ENCODE data around the gene PLXDC2. TPM values are rescaled to one million over a fixed set of nuclear protein-coding genes. Genes with fewer than 3 reads are reported as not detected.

PLXDC2 gene
- total RNA-seq, 1 donor from 2014 or later, result not detected

DNA sequence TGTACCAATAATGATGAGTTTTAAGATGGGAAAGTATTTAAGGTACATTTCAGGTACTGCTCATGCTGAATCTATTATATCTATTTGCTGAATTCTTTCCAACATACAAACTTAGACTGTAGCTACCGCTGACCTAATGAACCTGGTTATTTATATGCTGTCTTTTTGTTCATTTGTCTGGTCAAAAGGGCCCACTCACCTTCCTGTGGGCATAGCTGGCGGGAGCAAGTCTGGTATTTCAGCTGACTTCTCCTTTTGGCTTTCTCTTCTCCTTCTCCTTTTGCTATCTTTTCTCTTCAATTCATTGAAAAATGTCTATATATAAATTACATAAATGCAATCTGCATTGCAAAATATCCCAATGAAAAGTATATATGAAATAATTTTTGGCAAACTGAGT is 9.5 kb downstream of the PLXDC2 start:
- no peaks in the 10 kb centered on the region for H3K9me3 Mint-ChIP-seq
- no peak for DNase-seq
- intact Hi-C loops (cut with micrococcal nuclease), result no loop called here
- no peak overlapping the region for H3K27ac Mint-ChIP-seq
- no peak overlapping the region for H3K4me3 Mint-ChIP-seq
- H3K4me1 Mint-ChIP-seq, result no peaks in the 10 kb centered on the region
- no peaks in the 10 kb centered on the region for H3K27me3 Mint-ChIP-seq
- no peaks in the 10 kb centered on the region for H3K36me3 Mint-ChIP-seq (ENCODE audit: low read depth)

DNA sequence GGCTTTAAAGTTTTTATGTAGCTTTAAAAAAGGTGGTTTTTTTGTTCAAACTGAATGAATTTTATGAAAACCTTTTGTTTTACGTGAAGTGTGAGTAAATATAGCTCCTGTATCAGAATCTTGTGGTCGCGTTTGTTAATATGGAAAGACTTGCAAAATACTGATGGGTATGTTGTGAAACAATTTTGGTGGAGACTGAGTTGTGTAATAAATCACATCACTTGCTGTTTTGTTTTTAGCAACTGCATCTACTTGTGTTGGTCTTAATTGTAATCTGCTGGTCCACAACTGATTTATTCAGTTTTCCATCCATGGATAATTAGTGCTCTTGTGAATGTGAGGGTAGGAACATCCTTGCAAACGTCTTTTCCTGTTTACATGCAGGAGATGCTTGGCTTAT is 10.5 kb downstream of the PLXDC2 start:
- peaks cover 3% of the 10 kb centered on the region for H3K9me3 Mint-ChIP-seq
- no peak for DNase-seq
- intact Hi-C loops (cut with micrococcal nuclease), result no loop called here
- H3K4me1 Mint-ChIP-seq, result no peaks in the 10 kb centered on the region
- no peaks in the 10 kb centered on the region for H3K36me3 Mint-ChIP-seq (ENCODE audit: low read depth)
- H3K27me3 Mint-ChIP-seq, result no peaks in the 10 kb centered on the region
- no peak overlapping the region for H3K27ac Mint-ChIP-seq
- no peak overlapping the region for H3K4me3 Mint-ChIP-seq

DNA sequence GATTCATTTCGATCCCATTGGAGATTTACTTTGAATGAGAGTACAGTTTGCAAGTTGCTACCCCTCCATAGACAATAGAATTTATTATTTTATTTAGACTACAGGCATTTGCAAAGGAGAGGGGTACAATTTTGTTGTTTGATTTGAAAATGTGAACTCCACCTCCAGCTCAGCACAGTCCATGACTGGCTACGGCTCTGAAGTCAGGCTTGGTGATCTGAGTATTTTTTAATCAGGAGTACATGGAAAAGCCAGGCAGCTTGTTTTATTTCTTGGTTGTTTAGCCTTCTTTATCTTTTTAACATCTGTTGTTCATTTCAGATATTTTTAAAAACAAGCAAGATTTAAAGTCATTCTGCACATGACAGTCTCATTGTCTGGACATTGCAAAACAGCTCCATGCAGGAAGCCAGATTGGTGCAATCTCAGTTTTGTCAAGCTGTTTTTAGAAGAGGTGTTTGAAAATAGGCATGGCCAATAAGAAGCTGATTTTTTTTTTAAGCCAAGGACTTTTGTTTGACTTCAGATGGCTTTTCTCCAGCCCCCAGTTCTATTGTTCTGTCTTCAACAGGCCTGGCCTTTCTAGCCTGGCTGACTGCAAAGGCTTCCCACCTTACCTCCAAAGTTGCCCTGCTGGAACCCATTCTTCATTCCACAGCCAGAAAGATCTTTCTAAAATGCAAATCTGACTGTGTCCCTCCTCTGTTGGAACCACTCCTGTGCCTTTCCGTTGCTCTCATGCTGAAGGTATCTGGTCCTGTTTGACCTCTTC is 12.2 kb downstream of the PLXDC2 start:
- no peak overlapping the region for H3K27ac Mint-ChIP-seq
- no peak for DNase-seq
- no peaks in the 10 kb centered on the region for H3K27me3 Mint-ChIP-seq
- no peaks in the 10 kb centered on the region for H3K36me3 Mint-ChIP-seq (ENCODE audit: low read depth)
- intact Hi-C loops (cut with micrococcal nuclease), result no loop called here
- H3K4me3 Mint-ChIP-seq, result no peak overlapping the region
- peaks cover 4% of the 10 kb centered on the region for H3K9me3 Mint-ChIP-seq
- no peaks in the 10 kb centered on the region for H3K4me1 Mint-ChIP-seq

DNA sequence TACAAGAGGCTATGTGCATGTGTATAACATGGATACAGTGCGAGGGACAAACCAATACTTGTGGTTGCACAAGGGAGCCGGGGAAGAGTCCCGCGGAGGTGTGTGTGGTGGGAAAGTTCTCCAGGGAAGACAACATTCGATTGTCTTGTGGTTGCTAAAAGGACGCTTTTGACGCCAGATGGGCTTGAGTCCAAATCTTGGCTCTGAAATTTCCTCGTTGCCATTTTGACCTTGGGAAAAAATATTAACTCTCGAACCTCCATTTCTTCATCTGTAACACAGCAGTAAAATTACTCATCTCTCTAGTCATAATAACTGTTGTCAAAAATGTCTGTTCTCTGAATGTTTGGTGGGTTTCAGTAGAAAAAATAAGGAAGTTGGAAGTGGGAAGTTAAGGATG is 16.5 kb downstream of the PLXDC2 start:
- Mint-ChIP-seq H3K27me3 (no peaks in the 10 kb centered on the region), H3K4me3 (no peak overlapping the region), H3K36me3 (ENCODE audit: low read depth) (no peaks in the 10 kb centered on the region), H3K9me3 (peaks cover 4% of the 10 kb centered on the region), H3K27ac (no peak overlapping the region), H3K4me1 (no peaks in the 10 kb centered on the region)
- no peak for DNase-seq
- intact Hi-C loops (cut with micrococcal nuclease), result no loop called here

DNA sequence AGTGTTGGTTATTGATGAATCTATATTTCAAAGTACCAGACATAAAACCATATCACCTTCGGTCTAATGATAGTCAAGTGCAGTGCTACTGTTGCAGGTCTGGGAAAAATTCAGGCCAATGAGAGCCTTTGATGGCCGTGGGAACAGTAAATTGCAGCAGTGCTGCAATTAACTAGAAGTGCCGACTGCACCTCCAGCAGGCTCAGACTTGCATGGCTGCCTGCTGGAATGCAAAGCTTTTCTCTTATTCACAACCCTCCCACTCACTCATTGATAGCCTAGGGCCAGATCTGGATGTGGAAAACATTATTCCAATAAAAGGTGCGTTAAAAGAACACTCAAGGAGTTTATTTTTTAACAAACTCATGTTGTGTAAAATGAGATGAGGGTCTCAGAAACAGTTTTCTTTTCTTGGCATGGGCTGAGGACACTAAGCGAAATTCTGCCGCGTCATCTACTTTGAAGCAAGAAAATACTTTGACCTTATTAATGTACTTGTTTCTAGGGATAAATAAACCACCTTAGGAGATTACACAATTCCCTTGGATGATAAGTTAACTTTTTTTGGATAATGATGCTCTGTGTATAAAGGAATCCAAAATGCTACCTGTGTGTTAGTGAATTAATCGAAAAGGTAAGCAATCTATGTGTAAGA is 17.1 kb downstream of the PLXDC2 start:
- no peaks in the 10 kb centered on the region for H3K27me3 Mint-ChIP-seq
- no peaks in the 10 kb centered on the region for H3K36me3 Mint-ChIP-seq (ENCODE audit: low read depth)
- no peak overlapping the region for H3K27ac Mint-ChIP-seq
- DNase-seq, result no peak
- H3K4me3 Mint-ChIP-seq, result no peak overlapping the region
- intact Hi-C loops (cut with micrococcal nuclease), result no loop called here
- peaks cover 4% of the 10 kb centered on the region for H3K9me3 Mint-ChIP-seq
- no peaks in the 10 kb centered on the region for H3K4me1 Mint-ChIP-seq

DNA sequence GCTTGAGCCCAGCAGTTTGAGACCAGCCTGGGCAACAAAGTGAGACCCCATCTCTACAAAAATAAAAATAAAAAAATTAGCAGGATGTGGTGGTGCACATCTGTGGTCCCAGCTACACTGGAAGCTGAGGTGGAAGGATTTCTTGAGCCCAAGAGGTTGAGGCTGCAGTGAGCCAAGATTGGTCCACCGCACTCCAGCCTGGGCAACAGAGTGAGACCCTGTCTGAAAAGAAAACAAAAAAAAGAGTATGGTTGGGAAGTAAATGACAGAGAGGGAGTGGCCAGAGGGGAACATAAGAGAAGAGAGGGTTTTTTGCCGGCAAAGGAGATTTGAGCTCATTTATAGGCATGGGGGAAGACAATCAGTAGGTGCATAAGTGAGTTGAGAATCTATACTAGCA is 19.7 kb downstream of the PLXDC2 start:
- no peak overlapping the region for H3K4me3 Mint-ChIP-seq
- H3K27me3 Mint-ChIP-seq, result no peaks in the 10 kb centered on the region
- H3K4me1 Mint-ChIP-seq, result no peaks in the 10 kb centered on the region
- no peak for DNase-seq
- H3K9me3 Mint-ChIP-seq, result peaks cover 4% of the 10 kb centered on the region
- H3K36me3 Mint-ChIP-seq (ENCODE audit: low read depth), result no peaks in the 10 kb centered on the region
- intact Hi-C loops (cut with micrococcal nuclease), result no loop called here
- no peak overlapping the region for H3K27ac Mint-ChIP-seq

DNA sequence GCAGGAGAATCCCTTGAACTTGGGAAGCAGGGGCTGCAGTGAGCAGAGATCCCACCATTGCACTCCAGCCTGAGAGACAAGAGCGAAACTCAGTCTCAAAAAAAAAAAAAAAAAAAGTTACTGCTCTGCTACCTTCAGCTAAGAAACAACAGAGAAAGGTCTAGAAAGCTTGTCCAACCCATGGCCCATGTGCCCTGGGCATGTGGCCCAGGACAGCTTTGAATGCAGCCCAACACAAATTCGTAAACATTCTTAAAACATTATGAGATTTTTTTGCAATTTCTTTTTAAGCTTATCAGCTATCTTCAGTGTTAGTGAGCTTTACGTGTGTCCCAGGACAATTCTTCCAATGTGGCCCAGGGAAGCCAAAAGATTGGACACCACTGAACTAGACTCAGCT is 22.9 kb downstream of the PLXDC2 start:
- H3K27me3 Mint-ChIP-seq, result no peaks in the 10 kb centered on the region
- no peaks in the 10 kb centered on the region for H3K4me1 Mint-ChIP-seq
- no peaks in the 10 kb centered on the region for H3K36me3 Mint-ChIP-seq (ENCODE audit: low read depth)
- DNase-seq, result no peak
- intact Hi-C loops (cut with micrococcal nuclease), result no loop called here
- H3K9me3 Mint-ChIP-seq, result no peaks in the 10 kb centered on the region
- no peak overlapping the region for H3K27ac Mint-ChIP-seq
- H3K4me3 Mint-ChIP-seq, result no peak overlapping the region

DNA sequence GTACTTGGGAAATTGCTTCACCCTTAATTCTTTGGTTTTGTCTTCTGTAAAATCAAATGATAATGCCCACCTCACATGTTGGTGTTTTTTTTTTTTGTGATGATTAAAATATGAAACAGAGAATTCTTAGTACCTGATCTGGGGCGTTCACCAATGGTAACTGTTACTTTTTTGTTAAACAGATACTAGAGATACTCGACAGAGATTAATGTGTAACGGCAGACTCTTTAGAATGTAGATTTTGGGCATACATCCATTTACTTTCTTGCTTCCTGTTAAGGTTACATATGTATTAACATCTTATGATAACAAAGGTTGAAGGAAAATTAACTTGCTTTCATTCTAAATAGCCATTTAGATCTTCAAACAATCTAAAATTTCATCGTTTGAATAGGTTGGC is 23.3 kb downstream of the PLXDC2 start:
- intact Hi-C loops (cut with micrococcal nuclease), result no loop called here
- H3K27ac Mint-ChIP-seq, result no peak overlapping the region
- no peaks in the 10 kb centered on the region for H3K4me1 Mint-ChIP-seq
- no peaks in the 10 kb centered on the region for H3K9me3 Mint-ChIP-seq
- no peaks in the 10 kb centered on the region for H3K27me3 Mint-ChIP-seq
- no peaks in the 10 kb centered on the region for H3K36me3 Mint-ChIP-seq (ENCODE audit: low read depth)
- DNase-seq, result no peak
- no peak overlapping the region for H3K4me3 Mint-ChIP-seq

DNA sequence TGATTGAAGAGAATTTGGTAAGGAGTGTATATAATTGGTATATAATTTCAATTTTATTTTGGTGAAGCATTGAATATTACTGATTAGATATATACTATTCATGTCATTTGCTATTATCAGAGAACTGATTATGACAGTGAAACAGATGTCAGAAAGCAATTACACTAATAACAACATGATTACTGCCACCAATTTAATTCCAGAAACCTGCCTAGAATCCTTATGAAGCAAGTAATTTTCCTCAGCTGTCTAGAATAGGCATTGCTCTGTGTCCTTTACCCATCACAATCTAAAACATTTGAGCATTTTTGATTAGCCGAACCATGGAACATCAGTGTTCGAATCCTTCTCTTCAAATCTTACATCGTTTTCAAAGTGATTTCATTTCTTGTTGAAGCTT is 24.5 kb downstream of the PLXDC2 start:
- Mint-ChIP-seq H3K27ac (no peak overlapping the region), H3K27me3 (no peaks in the 10 kb centered on the region), H3K4me3 (no peak overlapping the region), H3K4me1 (no peaks in the 10 kb centered on the region), H3K9me3 (no peaks in the 10 kb centered on the region), H3K36me3 (ENCODE audit: low read depth) (no peaks in the 10 kb centered on the region)
- DNase-seq, result no peak
- intact Hi-C loops (cut with micrococcal nuclease), result no loop called here

DNA sequence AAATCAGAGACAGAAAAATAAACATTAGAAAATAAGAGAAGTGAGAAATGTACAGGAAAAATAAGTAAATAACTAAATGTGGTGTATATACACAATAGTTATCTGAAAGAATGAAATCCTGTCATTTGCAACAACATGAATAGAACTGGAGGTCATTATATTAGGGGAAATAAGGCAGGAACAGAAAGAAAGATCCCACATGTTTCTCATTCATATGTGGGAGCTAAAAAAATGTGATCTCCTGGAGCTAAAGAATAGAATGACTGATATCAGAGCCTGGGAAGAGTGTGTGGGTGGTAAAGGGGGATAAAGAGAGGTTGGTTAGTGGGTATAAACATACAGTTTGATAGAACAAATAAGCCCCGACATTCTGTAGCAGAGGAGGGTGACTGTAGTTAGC is 27.3 kb downstream of the PLXDC2 start:
- H3K27ac Mint-ChIP-seq, result no peak overlapping the region
- intact Hi-C loops (cut with micrococcal nuclease), result no loop called here
- DNase-seq, result no peak
- no peaks in the 10 kb centered on the region for H3K4me1 Mint-ChIP-seq
- no peaks in the 10 kb centered on the region for H3K9me3 Mint-ChIP-seq
- H3K27me3 Mint-ChIP-seq, result no peaks in the 10 kb centered on the region
- no peak overlapping the region for H3K4me3 Mint-ChIP-seq
- H3K36me3 Mint-ChIP-seq (ENCODE audit: low read depth), result no peaks in the 10 kb centered on the region

DNA sequence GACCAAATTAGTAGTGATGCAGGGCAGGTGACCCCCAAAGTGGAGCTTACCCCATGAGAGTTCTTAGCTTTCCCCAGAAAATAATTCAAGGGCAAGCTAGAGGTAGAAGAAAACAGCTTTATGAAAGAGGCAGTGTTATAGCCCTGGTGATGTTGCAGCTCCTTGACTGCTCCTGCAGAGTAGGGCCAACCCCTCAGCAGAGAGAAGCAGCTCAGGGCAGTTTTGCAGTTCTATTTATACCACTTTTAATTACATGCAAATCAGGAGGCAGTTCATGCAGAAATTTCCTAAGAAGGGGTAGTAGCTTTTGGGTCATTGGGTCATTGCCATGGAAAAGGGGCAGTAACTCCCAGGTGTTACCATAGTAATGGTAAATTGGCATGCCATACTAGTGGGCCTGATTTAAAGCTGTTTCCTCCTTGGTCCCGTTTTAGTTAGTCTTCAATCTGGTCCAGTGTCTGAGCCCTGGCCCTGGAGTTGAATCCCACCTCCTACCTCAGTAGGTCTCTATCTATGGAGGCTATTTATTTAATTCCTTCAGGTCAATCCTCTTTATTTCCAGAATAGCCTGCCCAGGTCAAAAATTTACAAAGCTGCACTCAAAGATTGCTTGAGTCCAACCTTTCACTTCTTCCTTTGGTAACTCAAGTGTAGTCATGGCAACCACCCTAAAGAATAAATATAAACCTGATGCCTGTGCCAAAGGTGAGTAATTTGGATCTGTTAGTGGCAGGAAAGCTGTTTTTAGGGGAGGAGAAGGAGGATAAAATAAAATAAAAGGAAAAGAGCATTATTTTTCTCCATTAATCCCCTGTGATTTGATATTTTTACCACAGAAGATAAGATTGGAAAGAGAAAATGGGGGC is 29.5 kb downstream of the PLXDC2 start:
- no peaks in the 10 kb centered on the region for H3K27me3 Mint-ChIP-seq

DNA sequence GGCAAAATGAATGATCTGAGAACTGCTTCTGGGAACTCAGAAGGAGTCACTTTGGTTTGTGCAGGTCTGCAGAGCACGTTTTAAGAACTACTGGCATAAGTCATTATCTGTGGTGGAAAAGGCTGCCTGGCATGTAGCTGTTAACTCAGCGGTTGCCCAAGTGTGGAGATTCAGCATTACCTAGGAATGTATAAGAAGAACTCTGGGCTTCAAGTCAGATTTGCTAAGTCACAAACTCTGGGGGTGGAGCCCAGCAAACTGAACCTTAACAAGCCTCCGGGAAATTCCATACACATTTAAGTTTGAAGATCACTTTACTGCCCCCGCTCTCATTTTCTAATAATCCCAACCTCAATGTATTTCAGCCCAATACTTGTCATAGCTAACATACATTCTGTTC is 31.1 kb downstream of the PLXDC2 start:
- DNase-seq, result no peak
- Mint-ChIP-seq H3K4me3 (no peak overlapping the region), H3K4me1 (no peaks in the 10 kb centered on the region), H3K27me3 (no peaks in the 10 kb centered on the region), H3K36me3 (ENCODE audit: low read depth) (no peaks in the 10 kb centered on the region), H3K27ac (no peak overlapping the region), H3K9me3 (no peaks in the 10 kb centered on the region)
- intact Hi-C loops (cut with micrococcal nuclease), result no loop called here

More for the DNA sequence above, 29.5 kb downstream of the PLXDC2 start:
- Mint-ChIP-seq H3K36me3 (ENCODE audit: low read depth) (no peaks in the 10 kb centered on the region), H3K27ac (no peak overlapping the region), H3K4me1 (no peaks in the 10 kb centered on the region), H3K4me3 (no peak overlapping the region), H3K9me3 (no peaks in the 10 kb centered on the region)
- no peak for DNase-seq
- intact Hi-C loops (cut with micrococcal nuclease), result no loop called here

DNA sequence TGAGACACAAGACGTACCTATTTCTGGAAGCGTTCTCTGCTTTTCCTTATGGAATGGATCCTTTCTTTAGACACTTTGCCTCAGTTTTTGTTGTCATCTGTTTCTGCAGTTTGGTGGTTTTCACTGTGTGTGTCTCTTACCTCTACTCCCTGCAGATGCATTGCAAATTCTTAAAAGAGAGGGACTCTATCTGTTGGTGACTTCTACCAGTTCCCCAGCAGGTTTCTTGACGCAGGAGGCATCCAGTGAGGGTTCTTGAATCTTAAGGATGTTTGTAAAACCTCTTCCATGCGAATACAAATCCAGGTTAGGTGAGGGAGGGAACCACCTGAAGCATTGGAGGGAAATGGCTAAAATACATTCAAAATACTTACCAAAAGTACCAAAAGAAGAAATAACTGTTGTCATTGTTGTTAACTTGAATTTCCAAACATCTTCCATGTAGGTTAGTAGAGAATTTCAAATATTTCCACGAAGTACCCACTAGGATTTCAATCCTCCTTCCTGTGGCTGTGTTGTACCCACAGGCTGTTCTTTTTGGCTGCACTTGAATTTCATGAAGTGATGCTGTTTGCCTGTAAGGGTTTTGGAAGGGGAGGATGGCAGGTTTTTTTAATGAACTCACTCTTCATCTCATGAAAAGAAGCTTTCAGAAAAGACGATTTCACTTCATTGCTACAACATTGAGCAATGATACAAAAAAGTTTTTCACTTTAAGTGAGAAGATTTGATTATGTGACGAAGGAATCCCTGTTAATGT is 32.2 kb downstream of the PLXDC2 start:
- Mint-ChIP-seq H3K9me3 (no peaks in the 10 kb centered on the region), H3K36me3 (ENCODE audit: low read depth) (no peaks in the 10 kb centered on the region), H3K4me1 (no peaks in the 10 kb centered on the region), H3K27me3 (no peaks in the 10 kb centered on the region), H3K27ac (no peak overlapping the region), H3K4me3 (no peak overlapping the region)
- intact Hi-C loops (cut with micrococcal nuclease), result no loop called here
- DNase-seq, result no peak

Measured in activated CD4-positive, alpha-beta T cell treated with anti-CD3 and anti-CD28 coated beads, Interleukin-2, amount 10 ng/mL, durations not matched to agents 24 days and 14 days (primary cell).